CD8-positive, alpha-beta memory T cell (primary cell): ENCODE data around the gene PARG. TPM values are rescaled to one million over a fixed set of nuclear protein-coding genes. Genes with fewer than 3 reads are reported as not detected.
A peak's percentile ranks its signal among the peaks of the same experiment; 100 is the strongest.
"Not testable (repeated sequence)": the region's sequence is repeated elsewhere in the genome, so short reads cannot be mapped to it uniquely, and the experiment has no call there.

Experiments used
- CTCF ChIA-PET: fragments of 350-600 bp; sonication (Branson Sonifier 250); formaldehyde crosslinking; loops from one replicate; lab custom pipeline; 2021; ENCODE audit warnings: antibody characterized with exemption; lab: Charles Lee
- POLR2A ChIA-PET: fragments of 350-600 bp; sonication (Branson Sonifier 250); formaldehyde crosslinking; loops from one replicate; lab custom pipeline; 2021; ENCODE audit warnings: antibody characterized with exemption; lab: Charles Lee
- DNase-seq, 5 donors: peaks; one replicate each; pipeline versions ENCODE4 v3.0.0 to v3.0.0-alpha.2; 2020 to 2022; ENCODE audit warnings: mixed read lengths in 1 of 5
- H3K27ac ChIP-seq: one replicate; pipeline ENCODE4 v1.7.0; 2013; ENCODE audit warnings: low read depth, mild to moderate bottlenecking, low read length, moderate library complexity
- H3K27me3 ChIP-seq: 2 replicates; pipeline ENCODE4 v1.7.0; 2013; ENCODE audit warnings: low read length, mild to moderate bottlenecking; ENCODE audit not compliant: insufficient read depth, poor library complexity, severe bottlenecking
- H3K36me3 ChIP-seq: 2 replicates; pipeline ENCODE4 v1.7.0; 2013; ENCODE audit warnings: mild to moderate bottlenecking, low read length, moderate library complexity; ENCODE audit not compliant: insufficient read depth
- H3K4me1 ChIP-seq: 2 replicates; pipeline ENCODE4 v1.7.0; 2013; ENCODE audit warnings: mild to moderate bottlenecking, low read length, moderate library complexity; ENCODE audit not compliant: insufficient read depth
- H3K4me3 ChIP-seq: 2 replicates; pipeline ENCODE4 v1.7.0; 2013; ENCODE audit warnings: mild to moderate bottlenecking, low read length
- H3K9me3 ChIP-seq: 2 replicates; pipeline ENCODE4 v1.7.0; 2013; ENCODE audit warnings: mild to moderate bottlenecking, low read length
- H3K27ac Mint-ChIP-seq, 8 donors: one replicate each; pipeline ENCODE4 v1.8.0; 2020 to 2021; ENCODE audit warnings: mixed read lengths in 8 of 8, mild to moderate bottlenecking in 6 of 8, inconsistent platforms in 3 of 8, moderate library complexity in 3 of 8
- H3K27me3 Mint-ChIP-seq, 2 donors: one replicate each; pipeline ENCODE4 v1.8.0; 2020 to 2021; ENCODE audit warnings: mixed read lengths in 2 of 2, mild to moderate bottlenecking in 1 of 2, moderate library complexity in 1 of 2
- H3K36me3 Mint-ChIP-seq, 3 donors: one replicate each; pipeline ENCODE4 v1.8.0; 2020 to 2021; ENCODE audit warnings: mixed read lengths in 3 of 3, inconsistent platforms in 1 of 3, mild to moderate bottlenecking in 1 of 3
- H3K4me1 Mint-ChIP-seq, 3 donors: one replicate each; pipeline ENCODE4 v1.8.0; 2020 to 2021; ENCODE audit warnings: mixed read lengths in 3 of 3, inconsistent platforms in 1 of 3, mild to moderate bottlenecking in 1 of 3
- H3K4me3 Mint-ChIP-seq, 7 donors: one replicate each; pipeline ENCODE4 v1.8.0; 2020 to 2021; ENCODE audit warnings: mixed read lengths in 7 of 7, mild to moderate bottlenecking in 6 of 7, moderate library complexity in 4 of 7, inconsistent platforms in 2 of 7
- H3K9me3 Mint-ChIP-seq, 5 donors: one replicate each; pipeline ENCODE4 v1.8.0; 2020 to 2022; ENCODE audit warnings: mixed read lengths in 5 of 5, mild to moderate bottlenecking in 3 of 5, moderate library complexity in 2 of 5, inconsistent platforms in 1 of 5
- polyA plus RNA-seq: library from polyadenylated mRNA; unstranded; fragments of 300-500 nt; fragmentation: Illumina TruSeq; gene quantifications from one replicate; pipeline ENCODE4 v1.2.3, GENCODE V29; 2021
- total RNA-seq, 2 experiments: library from RNA; stranded (reverse); gene quantifications; one replicate each; pipeline ENCODE4 v1.2.3, GENCODE V29; 2021

The PARG gene
- total and polyA plus RNA-seq, 3 experiments from 2014 or later = 17.3 to 37.7 (median 35.2) TPM

DNA sequence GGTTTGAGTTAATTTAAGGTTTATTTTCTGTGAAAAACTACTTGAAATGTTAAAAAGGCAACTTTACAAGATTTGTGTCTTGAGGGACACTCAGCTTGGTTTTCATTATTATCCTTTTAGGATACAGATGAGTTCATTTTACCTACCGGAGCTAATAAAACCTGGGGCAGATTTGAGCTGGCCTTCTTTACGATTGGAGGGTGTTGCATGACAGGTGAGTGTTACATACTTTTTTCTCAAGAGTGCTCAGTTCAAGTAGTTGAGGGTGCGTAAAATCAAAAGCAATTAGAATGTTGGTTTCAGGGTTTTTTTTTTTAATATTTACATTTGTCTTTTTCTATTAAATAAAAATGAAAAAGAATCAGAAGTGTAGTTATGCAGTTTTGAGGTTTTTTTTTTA, 10.2 kb upstream of the PARG start:
- H3K4me3 ChIP-seq, POLR2A ChIA-PET, H3K4me3 Mint-ChIP-seq, H3K9me3 Mint-ChIP-seq, DNase-seq, H3K27me3 Mint-ChIP-seq, H3K27ac ChIP-seq, H3K9me3 ChIP-seq, H3K36me3 ChIP-seq, H3K4me1 ChIP-seq, H3K27me3 ChIP-seq, CTCF ChIA-PET, H3K27ac Mint-ChIP-seq: not testable (repeated sequence)
- peaks cover 11 to 21% (median 16%) of the 10 kb centered on the region in 3 donors for H3K4me1 Mint-ChIP-seq
- peaks cover 0 to 46% (median 5%) of the 10 kb centered on the region in 3 donors for H3K36me3 Mint-ChIP-seq

DNA sequence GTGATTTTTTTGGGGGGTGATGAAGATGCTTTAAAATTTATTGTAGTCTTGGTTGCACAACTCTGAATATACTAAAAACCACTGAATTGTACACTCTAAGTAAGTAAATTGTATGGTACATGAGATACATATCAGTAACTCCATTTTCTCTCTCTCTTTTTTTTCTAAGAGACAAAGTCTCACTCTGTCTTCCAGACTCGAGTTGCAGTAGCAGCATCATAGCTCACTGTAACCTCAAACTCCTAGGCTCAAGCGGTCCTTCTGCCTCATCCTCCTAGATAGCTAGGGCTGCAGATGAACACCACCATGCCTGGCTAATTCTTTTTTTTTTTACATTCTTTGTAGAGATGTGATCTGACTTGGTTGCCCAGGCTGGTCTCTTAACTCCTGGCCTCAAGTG, 6.9 kb upstream of the PARG start:
- peaks cover 13 to 31% (median 15%) of the 10 kb centered on the region in 3 donors for H3K4me1 Mint-ChIP-seq
- H3K4me3 ChIP-seq, H3K27me3 Mint-ChIP-seq, CTCF ChIA-PET, H3K27me3 ChIP-seq, H3K36me3 ChIP-seq, H3K27ac ChIP-seq, H3K4me1 ChIP-seq, H3K9me3 Mint-ChIP-seq, POLR2A ChIA-PET, DNase-seq, H3K27ac Mint-ChIP-seq, H3K9me3 ChIP-seq, H3K4me3 Mint-ChIP-seq: not testable (repeated sequence)
- peaks cover 0 to 38% (median 0%) of the 10 kb centered on the region in 3 donors for H3K36me3 Mint-ChIP-seq

DNA sequence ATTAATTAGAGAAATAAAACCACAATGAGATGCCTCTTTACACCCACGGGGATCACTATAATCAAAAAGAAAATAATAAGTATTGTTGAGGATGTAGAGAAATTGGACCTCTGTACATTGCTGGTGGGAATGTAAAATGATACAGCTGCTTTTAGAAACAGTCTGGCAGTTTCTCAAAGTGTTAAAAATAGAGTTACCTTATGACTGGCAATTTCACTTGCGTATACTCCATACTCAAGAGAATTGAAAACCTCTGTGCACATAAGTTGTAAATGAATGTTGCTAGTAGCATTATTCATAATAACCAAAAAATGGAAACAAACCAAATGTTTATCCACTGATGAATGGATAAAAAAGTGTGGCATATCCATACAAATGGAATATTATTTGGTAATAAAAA, 6.3 kb upstream of the PARG start:
- H3K4me1 Mint-ChIP-seq = peaks cover 17 to 33% (median 18%) of the 10 kb centered on the region in 3 donors
- H3K36me3 Mint-ChIP-seq = peaks cover 0 to 35% (median 0%) of the 10 kb centered on the region in 3 donors
- H3K4me3 Mint-ChIP-seq, CTCF ChIA-PET, H3K9me3 Mint-ChIP-seq, H3K4me3 ChIP-seq, H3K27ac ChIP-seq, H3K36me3 ChIP-seq, H3K27me3 ChIP-seq, H3K27ac Mint-ChIP-seq, H3K4me1 ChIP-seq, POLR2A ChIA-PET, DNase-seq, H3K9me3 ChIP-seq, H3K27me3 Mint-ChIP-seq: not testable (repeated sequence)

DNA sequence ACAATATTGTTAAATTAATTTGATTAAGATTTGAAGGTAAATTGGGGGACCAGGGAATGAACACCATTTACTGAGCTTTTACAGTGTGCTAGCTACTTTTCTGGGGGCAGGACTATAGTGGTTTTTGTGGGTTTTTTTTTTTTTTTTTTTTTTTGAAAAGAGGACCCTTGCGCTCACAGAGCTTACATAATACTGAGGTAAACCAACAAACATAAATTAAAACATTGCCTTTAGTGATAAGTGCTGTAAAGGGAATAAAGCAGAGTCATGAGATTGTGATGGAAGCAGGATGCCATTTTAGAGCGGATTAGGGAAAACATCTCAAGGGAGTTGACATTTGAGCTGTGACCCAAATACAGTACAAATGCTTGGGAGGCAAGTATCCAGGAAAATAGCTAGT, 1.8 kb upstream of the PARG start:
- CTCF ChIA-PET, POLR2A ChIA-PET: not testable (repeated sequence)
- peak overlapping the region in 5 of 7 donors; percentile 5 to 100 (median 27) for H3K4me3 Mint-ChIP-seq

DNA sequence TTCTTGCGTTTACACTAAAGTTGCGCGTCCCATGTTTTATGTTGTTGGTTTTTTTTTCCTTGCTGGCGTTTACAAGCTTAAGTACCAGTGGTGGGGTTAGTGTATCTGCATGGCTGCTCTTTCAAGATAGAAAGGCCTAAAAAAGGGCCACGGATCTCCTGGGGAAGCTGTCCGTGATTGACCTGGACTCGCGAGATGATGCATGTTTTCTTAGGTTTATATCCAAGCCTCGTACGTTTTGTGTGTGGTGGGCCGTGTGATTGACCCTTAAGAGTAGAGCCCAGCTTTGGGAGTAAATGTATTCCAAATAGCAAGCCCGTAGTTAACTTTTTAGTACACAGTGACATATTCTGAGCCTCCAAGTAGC, 495 bp upstream of the PARG start:
- H3K27me3 Mint-ChIP-seq = not testable (repeated sequence)

More for the DNA sequence above, 1.8 kb upstream of the PARG start:
- not testable (repeated sequence) for DNase-seq, H3K27me3 Mint-ChIP-seq, H3K9me3 Mint-ChIP-seq, H3K4me3 ChIP-seq, H3K27ac ChIP-seq, H3K9me3 ChIP-seq, H3K36me3 ChIP-seq, H3K27me3 ChIP-seq
- H3K4me1 ChIP-seq = peaks cover 10% of the 10 kb centered on the region
- peak overlapping the region in 3 of 8 donors; percentile 45 to 57 (median 56) for H3K27ac Mint-ChIP-seq
- H3K36me3 Mint-ChIP-seq = peaks cover 0 to 29% (median 0%) of the 10 kb centered on the region in 3 donors
- H3K4me1 Mint-ChIP-seq = peaks cover 33 to 51% (median 40%) of the 10 kb centered on the region in 3 donors

DNA sequence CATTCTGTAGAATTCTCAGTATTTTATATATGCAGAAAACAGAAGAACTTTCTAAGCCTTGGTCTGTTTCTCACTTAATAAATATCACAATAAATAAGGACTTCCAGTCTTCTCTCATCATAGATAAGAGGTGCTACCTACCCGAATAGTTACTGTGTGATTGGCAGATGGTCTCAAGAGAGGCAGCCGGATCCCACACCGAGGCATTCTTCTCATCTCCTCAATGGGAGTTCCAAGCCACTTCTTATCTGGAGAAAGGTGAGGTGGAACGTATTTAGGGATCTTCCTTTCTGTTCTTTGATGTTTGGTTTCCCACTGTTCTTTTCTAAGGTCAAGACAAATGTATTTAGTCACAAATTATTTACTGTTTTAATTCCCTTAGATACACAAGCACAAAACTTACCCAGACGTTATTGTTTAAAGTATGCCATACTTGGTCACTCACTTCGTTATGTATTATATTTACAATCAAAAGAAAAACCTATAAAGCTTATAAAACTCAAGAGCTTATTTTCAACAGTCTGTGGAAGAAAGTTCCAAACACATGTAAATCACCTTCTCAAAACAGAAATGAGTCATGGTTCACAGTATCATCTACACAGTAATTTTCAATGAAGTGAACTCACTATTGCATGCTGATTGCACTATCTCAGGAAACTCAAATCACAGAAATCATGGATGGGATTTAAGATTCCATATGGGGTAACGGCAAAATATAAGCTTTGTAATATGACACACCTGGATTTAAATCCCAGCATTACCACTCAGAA, 9.7 kb downstream of the PARG start:
- H3K27ac Mint-ChIP-seq, H3K4me1 ChIP-seq, H3K27me3 ChIP-seq, POLR2A ChIA-PET, H3K4me3 Mint-ChIP-seq, H3K9me3 ChIP-seq, CTCF ChIA-PET, H3K4me3 ChIP-seq, H3K36me3 ChIP-seq, H3K27ac ChIP-seq, H3K27me3 Mint-ChIP-seq, DNase-seq, H3K9me3 Mint-ChIP-seq: not testable (repeated sequence)
- H3K4me1 Mint-ChIP-seq = peaks cover 3 to 13% (median 9%) of the 10 kb centered on the region in 3 donors
- H3K36me3 Mint-ChIP-seq = peaks cover 0 to 30% (median 2%) of the 10 kb centered on the region in 3 donors

More for the DNA sequence above, 495 bp upstream of the PARG start:
- Mint-ChIP-seq H3K36me3 (peaks cover 0 to 25% (median 0%) of the 10 kb centered on the region in 3 donors), H3K4me3 (peak overlapping the region; percentile 97 to 100 (median 100)), H3K4me1 (peaks cover 35 to 58% (median 38%) of the 10 kb centered on the region in 3 donors), H3K27ac (peak overlapping the region; percentile 88 to 98 (median 96))
- H3K9me3 ChIP-seq, H3K36me3 ChIP-seq, H3K27me3 ChIP-seq, H3K9me3 Mint-ChIP-seq, CTCF ChIA-PET, DNase-seq: not testable (repeated sequence)
- POLR2A ChIA-PET = interaction anchor here (0.5 kb wide), 1 partner anchor 14 kb away, joined by 4 read pairs; no protein-coding TSS in a partner anchor
- Histone ChIP-seq H3K4me1 (peaks cover 10% of the 10 kb centered on the region), H3K27ac (peak overlapping the region; percentile 69), H3K4me3 (peak overlapping the region; percentile 93)

DNA sequence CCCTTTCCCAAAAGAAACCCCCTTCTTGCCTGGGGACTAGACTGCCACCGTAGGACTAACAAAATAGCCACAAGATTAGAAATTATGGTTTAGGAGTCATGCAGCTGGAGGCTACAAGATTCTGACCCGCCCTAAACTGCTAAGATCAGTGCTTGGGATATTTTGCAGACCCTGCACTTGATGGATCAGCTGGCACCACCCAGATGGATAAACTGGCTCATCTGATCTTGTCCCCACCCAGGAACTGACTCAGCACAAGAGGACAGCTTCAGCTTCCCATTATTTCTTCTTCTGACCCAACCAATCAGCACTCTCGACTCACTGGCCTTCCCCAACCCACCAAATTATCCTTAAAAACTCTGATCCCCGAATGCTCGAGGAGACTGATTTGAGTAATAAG, 10.6 kb downstream of the PARG start:
- H3K9me3 ChIP-seq, DNase-seq, H3K4me1 Mint-ChIP-seq, H3K9me3 Mint-ChIP-seq, H3K27me3 Mint-ChIP-seq, H3K4me3 ChIP-seq, H3K27ac Mint-ChIP-seq, H3K36me3 ChIP-seq, H3K4me1 ChIP-seq, H3K27me3 ChIP-seq, CTCF ChIA-PET, H3K27ac ChIP-seq, POLR2A ChIA-PET, H3K4me3 Mint-ChIP-seq: not testable (repeated sequence)
- peaks cover 0 to 38% (median 6%) of the 10 kb centered on the region in 3 donors for H3K36me3 Mint-ChIP-seq

DNA sequence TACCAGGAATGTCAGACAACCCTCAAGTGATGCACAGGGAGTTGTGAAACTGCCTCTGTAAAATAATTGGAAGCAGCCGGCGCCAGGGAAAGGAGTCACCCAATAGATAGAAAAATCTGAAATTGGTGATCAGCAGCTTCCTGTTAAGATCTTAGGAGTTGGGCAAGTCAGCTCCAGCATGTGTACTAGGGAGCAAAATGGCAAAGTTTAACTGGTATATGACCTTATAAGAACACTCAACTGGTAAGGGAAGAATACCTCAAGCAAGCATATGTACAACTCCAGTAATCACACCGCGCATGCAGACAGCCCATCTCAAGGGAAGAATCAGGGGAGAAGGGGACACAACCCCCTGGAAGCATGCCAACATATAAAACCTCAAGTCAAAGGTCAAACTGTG, 18.3 kb downstream of the PARG start:
- H3K4me3 Mint-ChIP-seq, H3K36me3 ChIP-seq, DNase-seq, H3K4me3 ChIP-seq, H3K9me3 Mint-ChIP-seq, H3K27ac Mint-ChIP-seq, H3K4me1 ChIP-seq, H3K27ac ChIP-seq, H3K27me3 Mint-ChIP-seq, H3K27me3 ChIP-seq, CTCF ChIA-PET, POLR2A ChIA-PET, H3K9me3 ChIP-seq, H3K4me1 Mint-ChIP-seq: not testable (repeated sequence)
- peaks cover 0 to 38% (median 5%) of the 10 kb centered on the region in 3 donors for H3K36me3 Mint-ChIP-seq
